Mammary epithelial cell (primary cell): ENCODE measurements around the gene GUCY1A1.

Experiments used
- CTCF ChIP-seq, 2 donors: IDR thresholded peaks in 1 of 2; conservative IDR thresholded peaks in 1 of 2; 2 replicates each; pipeline ENCODE4 v1.5.1; 2011 to 2012; ENCODE audit warnings: inconsistent platforms in 2 of 2, low read length in 2 of 2, mild to moderate bottlenecking in 2 of 2, control low read depth in 1 of 2, low read depth in 1 of 2; ENCODE audit not compliant: insufficient read depth in 1 of 2; ENCODE audit errors: extremely low read depth in 1 of 2
- EZH2 ChIP-seq: IDR thresholded peaks from 2 replicates; pipeline ENCODE4 v1.6.1; 2012; ENCODE audit warnings: low read length, inconsistent platforms, borderline replicate concordance

- TF ChIP-seq CTCF (conservative IDR thresholded peaks at IDR 0.05 in 1 of 2, IDR thresholded peaks at IDR 0.05 in 1 of 2; ENCODE audit: extremely low read depth in 1 of 2, insufficient read depth in 1 of 2, low read depth in 1 of 2, low read length in 2 of 2) (no peak), EZH2 (no peak)
Observed at GRCh38 chr4:155734951-155735350, 68.3 kb downstream of the GUCY1A1 start.
